Gastroesophageal sphincter (tissue), 3 donors: Measurements from ENCODE around the gene SLC49A3.

Experiments used
- CTCF ChIP-seq, 4 experiments: fragments of 200-600 bp in 2 of 4; fragments of 450-650 bp in 2 of 4; sonication (generic) in 1 of 4; IDR thresholded peaks; one replicate each; pipeline ENCODE4 v1.5.1; 2017 to 2019; ENCODE audit warnings: antibody characterized with exemption in 4 of 4, mild to moderate bottlenecking in 2 of 4, moderate library complexity in 2 of 4
- EP300 ChIP-seq: sonication (generic); formaldehyde crosslinking; IDR thresholded peaks from one replicate; pipeline ENCODE4 v1.6.1; 2017; ENCODE audit warnings: antibody characterized with exemption, mild to moderate bottlenecking
- POLR2A ChIP-seq, 2 donors: fragments of 450-650 bp; IDR thresholded peaks; one replicate each; pipeline ENCODE4 v1.6.1; 2017; ENCODE audit warnings: antibody characterized with exemption in 2 of 2, mild to moderate bottlenecking in 2 of 2, moderate library complexity in 1 of 2
- POLR2AphosphoS5 ChIP-seq: sonication (generic); formaldehyde crosslinking; IDR thresholded peaks from one replicate; pipeline ENCODE4 v1.6.1; 2017; ENCODE audit warnings: antibody characterized with exemption

GRCh38 chr4:654503-654845, 34.5 kb downstream of the SLC49A3 start:
- no peak for TF ChIP-seq CTCF (IDR thresholded peaks at IDR 0.05)
- no peak for TF ChIP-seq POLR2A (IDR thresholded peaks at IDR 0.05)
- no peak for TF ChIP-seq POLR2AphosphoS5
- no peak for TF ChIP-seq EP300
